ENCODE measurements around the gene ABHD16A. TPM values are rescaled to one million over a fixed set of nuclear protein-coding genes. Genes with fewer than 3 reads are reported as not detected.
A peak's percentile ranks its signal among the peaks of the same experiment; 100 is the strongest.

ABHD16A gene
- total and polyA plus RNA-seq, 2 of the 13 experiments (the other 11 are each of a cell fraction or from before 2014, with no cell fraction given), result 43.5 to 45.4 TPM

DNA sequence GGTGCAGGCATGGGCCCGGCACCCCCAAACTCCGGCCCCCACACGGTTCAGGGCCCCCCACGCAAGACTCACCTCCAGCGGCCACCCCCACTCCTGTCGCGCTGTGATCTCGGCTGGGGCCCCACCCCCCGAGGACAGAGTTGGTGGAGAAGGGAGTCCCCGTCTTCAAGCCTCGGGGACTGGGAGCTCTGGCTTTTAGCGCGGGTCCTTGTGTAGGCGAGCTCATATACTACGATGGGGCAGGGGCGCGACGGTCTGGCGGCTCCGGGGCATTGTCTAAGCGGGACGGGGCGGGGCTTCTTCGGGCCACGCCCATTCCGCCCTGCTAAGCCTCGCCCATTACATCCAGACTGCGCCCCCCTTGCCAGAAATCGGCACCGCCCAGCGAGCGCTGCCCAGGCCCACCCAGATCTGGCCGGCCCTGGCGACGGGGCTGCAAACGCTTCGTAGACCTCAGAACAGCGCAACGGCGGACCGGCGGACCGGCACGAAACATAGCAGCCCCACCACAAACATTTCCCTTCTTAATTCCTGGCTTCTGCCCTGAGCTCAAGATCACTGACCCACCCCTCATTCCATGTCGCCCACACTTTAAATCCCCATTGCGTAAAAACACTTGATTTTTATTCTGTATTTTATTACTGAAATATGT is 27.0 kb upstream of the ABHD16A start (continued):
- TF ChIP-seq, protein P1, sequence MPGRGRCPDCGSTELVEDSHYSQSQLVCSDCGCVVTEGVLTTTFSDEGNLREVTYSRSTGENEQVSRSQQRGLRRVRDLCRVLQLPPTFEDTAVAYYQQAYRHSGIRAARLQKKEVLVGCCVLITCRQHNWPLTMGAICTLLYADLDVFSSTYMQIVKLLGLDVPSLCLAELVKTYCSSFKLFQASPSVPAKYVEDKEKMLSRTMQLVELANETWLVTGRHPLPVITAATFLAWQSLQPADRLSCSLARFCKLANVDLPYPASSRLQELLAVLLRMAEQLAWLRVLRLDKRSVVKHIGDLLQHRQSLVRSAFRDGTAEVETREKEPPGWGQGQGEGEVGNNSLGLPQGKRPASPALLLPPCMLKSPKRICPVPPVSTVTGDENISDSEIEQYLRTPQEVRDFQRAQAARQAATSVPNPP (CRISPR knock-in tag; IDR thresholded peaks at IDR 0.05), result no peak; the same call in 1 of the 2 replicates
- TF ChIP-seq SATB2 (CRISPR knock-in tag; IDR thresholded peaks at IDR 0.05) (peak; percentile 40; the same call in 1 of the 2 replicates), TARDBP (CRISPR knock-in tag; IDR thresholded peaks at IDR 0.05) (peak; percentile 50), SP1 (IDR thresholded peaks at IDR 0.05) (no peak), SP1 (CRISPR knock-in tag; IDR thresholded peaks at IDR 0.05) (peak; percentile 71), LCORL (IDR thresholded peaks at IDR 0.05) (no peak), LCORL (CRISPR knock-in tag; IDR thresholded peaks at IDR 0.05) (no peak), NCOA5 (CRISPR knock-in tag; IDR thresholded peaks at IDR 0.05) (no peak), ARNTL (CRISPR knock-in tag; IDR thresholded peaks at IDR 0.05) (no peak), KLF6 (CRISPR knock-in tag; IDR thresholded peaks at IDR 0.05) (no peak), CC2D1A (CRISPR knock-in tag; IDR thresholded peaks at IDR 0.05) (no peak), EHMT2 (IDR thresholded peaks at IDR 0.05; ENCODE audit: borderline replicate concordance, low read depth, low read length) (no peak), FOXO1 (CRISPR knock-in tag; IDR thresholded peaks at IDR 0.05) (no peak)
- TF ChIP-seq, protein P2, sequence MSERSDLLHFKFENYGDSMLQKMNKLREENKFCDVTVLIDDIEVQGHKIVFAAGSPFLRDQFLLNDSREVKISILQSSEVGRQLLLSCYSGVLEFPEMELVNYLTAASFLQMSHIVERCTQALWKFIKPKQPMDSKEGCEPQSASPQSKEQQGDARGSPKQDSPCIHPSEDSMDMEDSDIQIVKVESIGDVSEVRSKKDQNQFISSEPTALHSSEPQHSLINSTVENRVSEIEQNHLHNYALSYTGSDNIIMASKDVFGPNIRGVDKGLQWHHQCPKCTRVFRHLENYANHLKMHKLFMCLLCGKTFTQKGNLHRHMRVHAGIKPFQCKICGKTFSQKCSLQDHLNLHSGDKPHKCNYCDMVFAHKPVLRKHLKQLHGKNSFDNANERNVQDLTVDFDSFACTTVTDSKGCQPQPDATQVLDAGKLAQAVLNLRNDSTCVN (CRISPR knock-in tag; IDR thresholded peaks at IDR 0.05; ENCODE audit: borderline replicate concordance), result 0 out of 2 replicates have a peak, but pooled peaks have one; percentile 5
- TF ChIP-seq, protein P3, sequence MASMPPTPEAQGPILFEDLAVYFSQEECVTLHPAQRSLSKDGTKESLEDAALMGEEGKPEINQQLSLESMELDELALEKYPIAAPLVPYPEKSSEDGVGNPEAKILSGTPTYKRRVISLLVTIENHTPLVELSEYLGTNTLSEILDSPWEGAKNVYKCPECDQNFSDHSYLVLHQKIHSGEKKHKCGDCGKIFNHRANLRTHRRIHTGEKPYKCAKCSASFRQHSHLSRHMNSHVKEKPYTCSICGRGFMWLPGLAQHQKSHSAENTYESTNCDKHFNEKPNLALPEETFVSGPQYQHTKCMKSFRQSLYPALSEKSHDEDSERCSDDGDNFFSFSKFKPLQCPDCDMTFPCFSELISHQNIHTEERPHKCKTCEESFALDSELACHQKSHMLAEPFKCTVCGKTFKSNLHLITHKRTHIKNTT (CRISPR knock-in tag; IDR thresholded peaks at IDR 0.05), result no peak
- TF ChIP-seq, protein P4, sequence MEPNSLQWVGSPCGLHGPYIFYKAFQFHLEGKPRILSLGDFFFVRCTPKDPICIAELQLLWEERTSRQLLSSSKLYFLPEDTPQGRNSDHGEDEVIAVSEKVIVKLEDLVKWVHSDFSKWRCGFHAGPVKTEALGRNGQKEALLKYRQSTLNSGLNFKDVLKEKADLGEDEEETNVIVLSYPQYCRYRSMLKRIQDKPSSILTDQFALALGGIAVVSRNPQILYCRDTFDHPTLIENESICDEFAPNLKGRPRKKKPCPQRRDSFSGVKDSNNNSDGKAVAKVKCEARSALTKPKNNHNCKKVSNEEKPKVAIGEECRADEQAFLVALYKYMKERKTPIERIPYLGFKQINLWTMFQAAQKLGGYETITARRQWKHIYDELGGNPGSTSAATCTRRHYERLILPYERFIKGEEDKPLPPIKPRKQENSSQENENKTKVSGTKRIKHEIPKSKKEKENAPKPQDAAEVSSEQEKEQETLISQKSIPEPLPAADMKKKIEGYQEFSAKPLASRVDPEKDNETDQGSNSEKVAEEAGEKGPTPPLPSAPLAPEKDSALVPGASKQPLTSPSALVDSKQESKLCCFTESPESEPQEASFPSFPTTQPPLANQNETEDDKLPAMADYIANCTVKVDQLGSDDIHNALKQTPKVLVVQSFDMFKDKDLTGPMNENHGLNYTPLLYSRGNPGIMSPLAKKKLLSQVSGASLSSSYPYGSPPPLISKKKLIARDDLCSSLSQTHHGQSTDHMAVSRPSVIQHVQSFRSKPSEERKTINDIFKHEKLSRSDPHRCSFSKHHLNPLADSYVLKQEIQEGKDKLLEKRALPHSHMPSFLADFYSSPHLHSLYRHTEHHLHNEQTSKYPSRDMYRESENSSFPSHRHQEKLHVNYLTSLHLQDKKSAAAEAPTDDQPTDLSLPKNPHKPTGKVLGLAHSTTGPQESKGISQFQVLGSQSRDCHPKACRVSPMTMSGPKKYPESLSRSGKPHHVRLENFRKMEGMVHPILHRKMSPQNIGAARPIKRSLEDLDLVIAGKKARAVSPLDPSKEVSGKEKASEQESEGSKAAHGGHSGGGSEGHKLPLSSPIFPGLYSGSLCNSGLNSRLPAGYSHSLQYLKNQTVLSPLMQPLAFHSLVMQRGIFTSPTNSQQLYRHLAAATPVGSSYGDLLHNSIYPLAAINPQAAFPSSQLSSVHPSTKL (CRISPR knock-in tag; IDR thresholded peaks at IDR 0.05), result no peak
- TF ChIP-seq, protein P5, sequence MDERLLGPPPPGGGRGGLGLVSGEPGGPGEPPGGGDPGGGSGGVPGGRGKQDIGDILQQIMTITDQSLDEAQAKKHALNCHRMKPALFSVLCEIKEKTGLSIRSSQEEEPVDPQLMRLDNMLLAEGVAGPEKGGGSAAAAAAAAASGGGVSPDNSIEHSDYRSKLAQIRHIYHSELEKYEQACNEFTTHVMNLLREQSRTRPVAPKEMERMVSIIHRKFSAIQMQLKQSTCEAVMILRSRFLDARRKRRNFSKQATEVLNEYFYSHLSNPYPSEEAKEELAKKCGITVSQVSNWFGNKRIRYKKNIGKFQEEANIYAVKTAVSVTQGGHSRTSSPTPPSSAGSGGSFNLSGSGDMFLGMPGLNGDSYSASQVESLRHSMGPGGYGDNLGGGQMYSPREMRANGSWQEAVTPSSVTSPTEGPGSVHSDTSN (CRISPR knock-in tag; IDR thresholded peaks at IDR 0.05), result no peak
- TF ChIP-seq, protein P6, sequence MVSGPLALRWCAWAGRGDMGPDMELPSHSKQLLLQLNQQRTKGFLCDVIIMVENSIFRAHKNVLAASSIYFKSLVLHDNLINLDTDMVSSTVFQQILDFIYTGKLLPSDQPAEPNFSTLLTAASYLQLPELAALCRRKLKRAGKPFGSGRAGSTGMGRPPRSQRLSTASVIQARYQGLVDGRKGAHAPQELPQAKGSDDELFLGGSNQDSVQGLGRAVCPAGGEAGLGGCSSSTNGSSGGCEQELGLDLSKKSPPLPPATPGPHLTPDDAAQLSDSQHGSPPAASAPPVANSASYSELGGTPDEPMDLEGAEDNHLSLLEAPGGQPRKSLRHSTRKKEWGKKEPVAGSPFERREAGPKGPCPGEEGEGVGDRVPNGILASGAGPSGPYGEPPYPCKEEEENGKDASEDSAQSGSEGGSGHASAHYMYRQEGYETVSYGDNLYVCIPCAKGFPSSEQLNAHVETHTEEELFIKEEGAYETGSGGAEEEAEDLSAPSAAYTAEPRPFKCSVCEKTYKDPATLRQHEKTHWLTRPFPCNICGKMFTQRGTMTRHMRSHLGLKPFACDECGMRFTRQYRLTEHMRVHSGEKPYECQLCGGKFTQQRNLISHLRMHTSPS (CRISPR knock-in tag; IDR thresholded peaks at IDR 0.05; ENCODE audit: low read depth), result no peak; the same call in 1 of the 2 replicates
- TF ChIP-seq, protein P7, sequence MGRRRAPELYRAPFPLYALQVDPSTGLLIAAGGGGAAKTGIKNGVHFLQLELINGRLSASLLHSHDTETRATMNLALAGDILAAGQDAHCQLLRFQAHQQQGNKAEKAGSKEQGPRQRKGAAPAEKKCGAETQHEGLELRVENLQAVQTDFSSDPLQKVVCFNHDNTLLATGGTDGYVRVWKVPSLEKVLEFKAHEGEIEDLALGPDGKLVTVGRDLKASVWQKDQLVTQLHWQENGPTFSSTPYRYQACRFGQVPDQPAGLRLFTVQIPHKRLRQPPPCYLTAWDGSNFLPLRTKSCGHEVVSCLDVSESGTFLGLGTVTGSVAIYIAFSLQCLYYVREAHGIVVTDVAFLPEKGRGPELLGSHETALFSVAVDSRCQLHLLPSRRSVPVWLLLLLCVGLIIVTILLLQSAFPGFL (CRISPR knock-in tag; IDR thresholded peaks at IDR 0.05), result 0 out of 2 replicates have a peak, but pooled peaks have one; percentile 21
